CD4-positive, alpha-beta T cell treated with Interleukin-17A for 1 hour (primary cell): ENCODE data around the gene PCED1B.

Experiments
- DNase-seq: peaks from one replicate; pipeline ENCODE4 v3.0.0-alpha.2; 2020

PCED1B gene

GRCh38 chr12:47238669-47239114, 159.3 kb downstream of the PCED1B start:
- DNase-seq, result no peak

GRCh38 chr12:47242426-47242825, 163.0 kb downstream of the PCED1B start:
- no peak for DNase-seq

GRCh38 chr12:47244835-47245234, 165.4 kb downstream of the PCED1B start:
- DNase-seq, result no peak

- DNase-seq, result no peak
Observed at GRCh38 chr12:47245623-47246022, 166.2 kb downstream of the PCED1B start.

GRCh38 chr12:47247418-47247817, 168.0 kb downstream of the PCED1B start:
- DNase-seq, result no peak

GRCh38 chr12:47249082-47249481, 169.7 kb downstream of the PCED1B start:
- no peak for DNase-seq

GRCh38 chr12:47249719-47250357, 170.4 kb downstream of the PCED1B start:
- DNase-seq, result no peak

GRCh38 chr12:47251919-47252318, 172.5 kb downstream of the PCED1B start:
- DNase-seq, result no peak

GRCh38 chr12:47264951-47265350, 185.5 kb downstream of the PCED1B start:
- no peak for DNase-seq

- no peak for DNase-seq
Observed at GRCh38 chr12:47265391-47265790, 186.0 kb downstream of the PCED1B start.

- no peak for DNase-seq
Observed at GRCh38 chr12:47267571-47267970, 188.2 kb downstream of the PCED1B start.

GRCh38 chr12:47268501-47269454, 189.4 kb downstream of the PCED1B start:
- no peak for DNase-seq

- no peak for DNase-seq
Observed at GRCh38 chr12:47269916-47270315, 190.5 kb downstream of the PCED1B start.

GRCh38 chr12:47270782-47271664, 191.6 kb downstream of the PCED1B start:
- peak; percentile 7 for DNase-seq

GRCh38 chr12:47271800-47272239, 192.4 kb downstream of the PCED1B start:
- DNase-seq, result no peak

- no peak for DNase-seq
Observed at GRCh38 chr12:47272412-47273190, 193.2 kb downstream of the PCED1B start.

- no peak for DNase-seq
Observed at GRCh38 chr12:47273191-47273626, 193.8 kb downstream of the PCED1B start.

- no peak for DNase-seq
Observed at GRCh38 chr12:47274760-47275159, 195.3 kb downstream of the PCED1B start.

- no peak for DNase-seq
Observed at GRCh38 chr12:47276253-47276620, 196.8 kb downstream of the PCED1B start.

GRCh38 chr12:47276621-47277309, 197.3 kb downstream of the PCED1B start:
- DNase-seq, result peak; percentile 83

- DNase-seq, result no peak
Observed at GRCh38 chr12:47277972-47278448, 198.6 kb downstream of the PCED1B start.
